ENCODE data around the gene TXNDC11.

DNA sequence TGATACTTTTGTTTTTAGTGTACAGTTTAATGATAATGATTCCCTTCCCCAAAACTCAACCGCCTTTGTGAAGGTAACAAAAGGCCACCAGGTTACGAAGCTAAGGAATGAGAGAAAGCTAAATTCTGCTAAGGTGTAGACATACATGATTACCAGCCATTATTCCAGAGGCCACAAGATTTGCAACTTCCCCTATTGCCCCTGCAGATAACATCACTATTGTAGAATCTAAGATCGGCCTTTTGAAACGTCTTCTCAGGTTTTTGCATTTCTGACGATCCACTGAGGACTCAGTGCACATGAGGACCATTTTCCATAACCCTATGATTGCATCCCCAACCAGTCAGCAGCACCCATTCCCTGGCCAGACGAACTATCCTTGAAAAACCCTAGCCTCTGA is 108.3 kb downstream of the TXNDC11 start:
- no peak for TF ChIP-seq EZH2 (IDR thresholded peaks at IDR 0.05; ENCODE audit: low read length)
- TF ChIP-seq, protein P1, sequence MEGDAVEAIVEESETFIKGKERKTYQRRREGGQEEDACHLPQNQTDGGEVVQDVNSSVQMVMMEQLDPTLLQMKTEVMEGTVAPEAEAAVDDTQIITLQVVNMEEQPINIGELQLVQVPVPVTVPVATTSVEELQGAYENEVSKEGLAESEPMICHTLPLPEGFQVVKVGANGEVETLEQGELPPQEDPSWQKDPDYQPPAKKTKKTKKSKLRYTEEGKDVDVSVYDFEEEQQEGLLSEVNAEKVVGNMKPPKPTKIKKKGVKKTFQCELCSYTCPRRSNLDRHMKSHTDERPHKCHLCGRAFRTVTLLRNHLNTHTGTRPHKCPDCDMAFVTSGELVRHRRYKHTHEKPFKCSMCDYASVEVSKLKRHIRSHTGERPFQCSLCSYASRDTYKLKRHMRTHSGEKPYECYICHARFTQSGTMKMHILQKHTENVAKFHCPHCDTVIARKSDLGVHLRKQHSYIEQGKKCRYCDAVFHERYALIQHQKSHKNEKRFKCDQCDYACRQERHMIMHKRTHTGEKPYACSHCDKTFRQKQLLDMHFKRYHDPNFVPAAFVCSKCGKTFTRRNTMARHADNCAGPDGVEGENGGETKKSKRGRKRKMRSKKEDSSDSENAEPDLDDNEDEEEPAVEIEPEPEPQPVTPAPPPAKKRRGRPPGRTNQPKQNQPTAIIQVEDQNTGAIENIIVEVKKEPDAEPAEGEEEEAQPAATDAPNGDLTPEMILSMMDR (optimal IDR thresholded peaks at IDR 0.05 in 1 of 3, IDR thresholded peaks at IDR 0.05 in 1 of 3, conservative IDR thresholded peaks at IDR 0.05 in 1 of 3; ENCODE audit: extremely low read depth in 1 of 3, insufficient read depth in 2 of 3, low read length in 3 of 3) = no peak
